Pancreas (tissue), 10 donors: ENCODE data around the gene SYT3. TPM values are rescaled to one million over a fixed set of nuclear protein-coding genes. Genes with fewer than 3 reads are reported as not detected.

Experiments used
- ATAC-seq, 4 donors: fragments of 200-7000 bp; cut with Tn5 transposase; one replicate each; pipeline versions ENCODE4 v1.8.0 to v1.9.1; 2020; ENCODE audit warnings: mild to moderate bottlenecking in 4 of 4, moderate library complexity in 4 of 4
- DNase-seq, 6 donors: peaks; one replicate each; pipeline ENCODE4 v3.0.0-alpha.2; 2020
- FAIRE-seq: peaks from 2 replicates; lab custom pipeline; 2012; peaks lifted over from hg19 to GRCh38; lab: Jason Lieb, UNC
- H3K27ac ChIP-seq, 4 donors: fragments of 200-600 bp; sonication (generic); 1 replicate in 3 of 4; 2 replicates in 1 of 4; pipeline versions ENCODE4 v1.5.0 to v1.8.0; 2020
- H3K27me3 ChIP-seq, 4 donors: fragments of 200-600 bp; one replicate each; pipeline ENCODE4 v1.8.0; 2021
- H3K36me3 ChIP-seq, 3 donors: fragments of 200-600 bp; sonication (generic) in 1 of 3; one replicate each; pipeline versions ENCODE4 v1.5.0 to v1.8.0; 2020 to 2021
- H3K4me1 ChIP-seq, 3 donors: fragments of 200-600 bp; one replicate each; pipeline ENCODE4 v1.8.0; 2021
- H3K4me3 ChIP-seq, 4 donors: fragments of 200-600 bp; sonication (generic) in 2 of 4; one replicate each; pipeline versions ENCODE4 v1.5.0 to v1.8.0; 2020 to 2021
- H3K9me3 ChIP-seq, 4 donors: fragments of 200-600 bp; one replicate each; pipeline ENCODE4 v1.8.0; 2021
- CTCF ChIP-seq, 4 donors: fragments of 200-600 bp; sonication (generic) in 3 of 4; IDR thresholded peaks; one replicate each; pipeline versions ENCODE4 v1.5.0 to v1.8.0; 2021; ENCODE audit warnings: antibody characterized with exemption in 4 of 4
- WGBS, 2 donors: extraction: QIAGEN DNeasy Blood & Tissue Kit; methylation state at CpG; one replicate each; pipeline ENCODE4 v1.1.7; 2013; 5-methylcytosine and 5-hydroxymethylcytosine counted together
- intact Hi-C, 3 donors: fragments of 100-400 bp; cut with DNase I; formaldehyde crosslinking; loops; one replicate each; pipeline versions ENCODE4 v1.11.1 to v1.14.2; 2022
- polyA plus RNA-seq, 2 donors: library from polyadenylated mRNA; stranded (reverse); fragments of 200-250 nt; gene quantifications; one replicate each; pipeline ENCODE4 v1.2.3, GENCODE V29; 2013
- total RNA-seq, 6 donors: library from RNA; stranded (reverse); fragmentation: NEBNext Ultra II Directional in 4 of 6; extraction: Animal tissue kit (Norgen Biotek cat#: 25700) in 4 of 6; gene quantifications; one replicate each; pipeline versions ENCODE4 v1.2.1 to v1.2.4, GENCODE V29; 2021 to 2023
- donor health status: healthy with polysubstance abuse.
- donor health status: DM: no; HTN: no; CAD: no; lungs with moderate emphysema.
- donor health status: DM: no; HTN: no; CAD: no.
- donor health status: control.
- donor health status: control.
- donor health status: Bipolar disorder and iron deficiency.
- donor health status: DM: yes; HTN: yes; CAD: no.
- donor health status: DM: no; HTN: no; CAD: no.
- donor health status: DM: no; HTN: no; CAD: no.
- donor health status: DM: yes; HTN: yes; CAD: no.

Gene SYT3
- total and polyA plus RNA-seq, 8 donors, result 0.09 to 0.94 (median 0.37) TPM

GRCh38 chr19:50644315-50644915, 4.7 kb upstream of the SYT3 start:
- no peaks in the 10 kb centered on the region for H3K9me3 ChIP-seq
- intact Hi-C loops, result no loop called here
- no peak for ATAC-seq
- no peaks in the 10 kb centered on the region for H3K4me1 ChIP-seq
- no peak for DNase-seq
- H3K36me3 ChIP-seq, result no peaks in the 10 kb centered on the region
- TF ChIP-seq CTCF (IDR thresholded peaks at IDR 0.05), result no peak
- H3K27me3 ChIP-seq, result peaks cover 0 to 7% (median 0%) of the 10 kb centered on the region in 4 donors
- no peak overlapping the region for H3K4me3 ChIP-seq
- no peak for FAIRE-seq
- H3K27ac ChIP-seq, result no peak overlapping the region
- 5 to 23% methylated on average over 1 of the region's 1 CpG for WGBS, 2 donors

GRCh38 chr19:50640368-50640767, 687 bp upstream of the SYT3 start:
- H3K27me3 ChIP-seq, result peaks cover 0 to 12% (median 2%) of the 10 kb centered on the region in 4 donors
- no peak for DNase-seq
- no peak overlapping the region for H3K4me3 ChIP-seq
- H3K36me3 ChIP-seq, result no peaks in the 10 kb centered on the region
- no peak overlapping the region for H3K27ac ChIP-seq
- WGBS, 2 donors, result 66 to 67% methylated on average over 2 of the region's 2 CpGs
- H3K4me1 ChIP-seq, result no peaks in the 10 kb centered on the region
- H3K9me3 ChIP-seq, result no peaks in the 10 kb centered on the region
- FAIRE-seq, result no peak
- no peak for TF ChIP-seq CTCF (IDR thresholded peaks at IDR 0.05)
- intact Hi-C loops, result no loop called here
- no peak for ATAC-seq

GRCh38 chr19:50638600-50638999, 1.1 kb downstream of the SYT3 start:
- WGBS, 2 donors, result 29 to 37% methylated on average over 10 of the region's 10 CpGs
- peaks cover 0 to 12% (median 2%) of the 10 kb centered on the region in 4 donors for H3K27me3 ChIP-seq
- no peaks in the 10 kb centered on the region for H3K4me1 ChIP-seq
- H3K4me3 ChIP-seq, result no peak overlapping the region
- DNase-seq (no peak), FAIRE-seq (no peak), ATAC-seq (peak in 1 of 4 donors; percentile 5)
- no peaks in the 10 kb centered on the region for H3K36me3 ChIP-seq
- intact Hi-C loops, result no loop called here
- no peak for TF ChIP-seq CTCF (IDR thresholded peaks at IDR 0.05)
- H3K27ac ChIP-seq, result no peak overlapping the region
- H3K9me3 ChIP-seq, result no peaks in the 10 kb centered on the region

- Histone ChIP-seq H3K4me1 (no peaks in the 10 kb centered on the region), H3K36me3 (no peaks in the 10 kb centered on the region), H3K9me3 (no peaks in the 10 kb centered on the region), H3K27ac (no peak overlapping the region), H3K4me3 (no peak overlapping the region), H3K27me3 (peaks cover 0 to 12% (median 2%) of the 10 kb centered on the region in 4 donors)
- intact Hi-C loops, result no loop called here
- DNase-seq, result no peak
- no peak for TF ChIP-seq CTCF (IDR thresholded peaks at IDR 0.05)
- FAIRE-seq, result no peak
- ATAC-seq, result no peak
- WGBS, 2 donors, result 55 to 66% methylated on average over 5 of the region's 5 CpGs
Observed at GRCh38 chr19:50636317-50637085, 3.2 kb downstream of the SYT3 start.

DNA sequence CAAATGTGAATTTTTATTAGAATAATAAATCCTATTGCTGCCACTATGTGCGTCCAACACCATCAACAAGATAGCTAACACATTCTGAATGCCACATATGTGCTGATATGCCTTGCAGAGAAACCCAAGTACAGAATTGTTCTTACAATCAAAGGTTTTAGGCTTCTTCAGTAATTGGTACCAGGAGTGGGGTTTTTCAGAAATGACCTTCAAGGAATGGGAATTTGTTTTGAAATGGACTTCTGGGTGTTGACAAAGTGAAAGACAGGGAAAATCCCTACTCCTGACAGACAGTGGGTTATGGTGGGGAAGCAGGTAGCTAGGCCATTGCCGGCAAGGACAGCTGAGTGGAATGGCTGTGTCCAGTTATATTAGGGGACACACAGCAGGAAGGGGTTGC, 5.7 kb downstream of the SYT3 start:
- H3K36me3 ChIP-seq, result no peaks in the 10 kb centered on the region
- no peaks in the 10 kb centered on the region for H3K4me1 ChIP-seq
- H3K27ac ChIP-seq, result no peak overlapping the region
- no peak overlapping the region for H3K4me3 ChIP-seq
- ATAC-seq (no peak), DNase-seq (no peak), FAIRE-seq (no peak)
- 90 to 93% methylated on average over 2 of the region's 2 CpGs for WGBS, 2 donors
- TF ChIP-seq CTCF (IDR thresholded peaks at IDR 0.05), result no peak
- intact Hi-C loops, result no loop called here
- peaks cover 0 to 2% (median under 1%) of the 10 kb centered on the region in 4 donors for H3K27me3 ChIP-seq
- H3K9me3 ChIP-seq, result no peaks in the 10 kb centered on the region
